Left ventricle myocardium inferior (tissue), 1 donor: ENCODE measurements around the gene CD151. TPM values are rescaled to one million over a fixed set of nuclear protein-coding genes. Genes with fewer than 3 reads are reported as not detected.

ENCODE experiments used
- DNase-seq: peaks from one replicate; pipeline ENCODE4 v3.0.0-alpha.2; 2020
- H3K27ac ChIP-seq: fragments of 200-600 bp; replicated peaks from 2 replicates; pipeline ENCODE4 v1.8.0; 2021
- H3K27me3 ChIP-seq: fragments of 200-600 bp; 2 replicates; pipeline ENCODE4 v1.8.0; 2021; ENCODE audit warnings: low read depth
- H3K36me3 ChIP-seq: fragments of 200-600 bp; 2 replicates; pipeline ENCODE4 v1.8.0; 2021
- H3K4me1 ChIP-seq: fragments of 200-600 bp; 2 replicates; pipeline ENCODE4 v1.8.0; 2021
- H3K4me3 ChIP-seq: fragments of 200-600 bp; 2 replicates; pipeline ENCODE4 v1.8.0; 2021; ENCODE audit warnings: mild to moderate bottlenecking, moderate library complexity
- H3K9me3 ChIP-seq: fragments of 200-600 bp; replicated peaks from 2 replicates; pipeline ENCODE4 v1.8.0; 2021
- CTCF ChIP-seq: fragments of 200-600 bp; IDR thresholded peaks from 2 replicates; pipeline ENCODE4 v1.8.0; 2021; ENCODE audit warnings: antibody characterized with exemption, mild to moderate bottlenecking, borderline replicate concordance
- intact Hi-C: fragments of 100-400 bp; cut with micrococcal nuclease; formaldehyde crosslinking; loops from one replicate; pipeline ENCODE4 v1.11.0; 2022
- total RNA-seq: library from RNA; stranded (reverse); fragmentation: NEBNext Ultra II Directional; extraction: Animal tissue kit (Norgen Biotek cat#: 25700); gene quantifications from one replicate; pipeline ENCODE4 v1.2.1, GENCODE V29; 2021
- donor health status: DM: no; HTN: yes; CAD: no; lungs with severe emphysema.

Gene CD151
- total RNA-seq, 1 donor from 2014 or later, result 408 TPM

DNA sequence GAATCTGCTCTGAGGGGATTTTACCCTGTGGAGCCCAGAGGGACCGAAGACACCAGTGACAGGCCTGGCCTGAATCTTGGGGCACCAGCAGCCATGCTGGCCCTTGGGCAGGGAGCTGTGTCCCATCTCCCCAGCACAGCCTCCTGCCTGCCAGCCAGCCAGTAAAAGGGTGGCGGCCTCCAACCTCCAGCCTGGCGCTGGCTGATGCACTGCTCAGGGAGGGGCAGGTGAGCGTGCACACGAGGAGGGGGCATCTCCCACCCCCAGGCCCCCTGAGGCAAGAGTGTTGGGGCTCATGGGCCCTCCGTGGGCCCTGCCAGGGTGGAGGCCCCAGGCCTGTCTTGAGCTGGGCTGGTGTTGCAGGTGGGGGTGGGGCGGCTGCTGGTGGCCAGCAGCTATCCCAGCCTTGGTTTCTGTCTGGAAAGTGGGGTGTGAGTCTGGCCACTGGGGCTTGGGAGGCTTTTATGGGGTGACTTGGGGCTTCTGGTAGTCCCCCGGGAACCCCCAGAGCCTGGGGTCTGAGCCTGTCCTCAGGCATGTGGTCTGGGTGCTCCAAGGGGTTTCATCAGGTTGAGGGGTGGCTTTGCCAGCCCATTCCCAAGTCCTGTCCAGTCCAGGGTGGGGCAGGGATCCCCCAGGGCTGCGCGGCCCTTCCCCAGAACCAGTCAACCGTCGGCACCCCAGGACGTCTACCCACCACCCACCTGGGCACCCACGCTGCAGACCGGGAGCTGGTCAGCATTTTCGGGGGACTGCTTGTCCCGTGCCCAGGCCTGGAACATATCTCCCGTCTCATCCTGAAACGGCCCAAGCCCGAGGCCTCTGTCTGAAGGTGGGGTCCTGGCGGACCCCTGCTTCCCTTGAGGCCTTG, 27.7 kb downstream of the CD151 start:
- H3K9me3 ChIP-seq, result no peaks in the 10 kb centered on the region
- H3K27ac ChIP-seq, result peak overlapping the region; percentile 50
- H3K36me3 ChIP-seq, result peaks cover 28% of the 10 kb centered on the region
- intact Hi-C loops, result no loop called here
- no peaks in the 10 kb centered on the region for H3K27me3 ChIP-seq
- H3K4me3 ChIP-seq, result peak overlapping the region; percentile 39
- TF ChIP-seq CTCF, result no peak
- peaks cover 51% of the 10 kb centered on the region for H3K4me1 ChIP-seq
- DNase-seq, result no peak

DNA sequence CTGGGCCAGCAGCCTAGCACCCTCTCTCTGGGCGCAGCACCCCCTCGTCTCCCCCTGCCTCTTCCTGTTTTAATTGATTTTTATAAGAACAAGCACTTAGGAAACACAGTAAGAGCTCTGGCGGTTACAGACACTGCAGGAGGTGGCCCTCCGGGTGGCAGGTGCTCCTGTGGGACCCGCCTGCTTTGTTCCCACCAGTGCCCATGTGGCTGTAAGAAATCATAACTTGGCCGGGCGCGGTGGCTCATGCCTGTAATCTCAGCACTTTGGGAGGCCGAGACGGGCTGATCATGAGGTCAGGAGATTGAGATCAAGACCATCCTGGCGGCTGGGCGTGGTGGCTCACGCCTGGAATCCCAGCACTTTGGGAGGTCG, 28.3 kb downstream of the CD151 start:
- no peak for DNase-seq
- Histone ChIP-seq H3K4me3 (no peak overlapping the region), H3K27me3 (no peaks in the 10 kb centered on the region), H3K4me1 (peaks cover 45% of the 10 kb centered on the region), H3K27ac (no peak overlapping the region), H3K36me3 (peaks cover 33% of the 10 kb centered on the region), H3K9me3 (no peaks in the 10 kb centered on the region)
- no peak for TF ChIP-seq CTCF
- intact Hi-C loops, result no loop called here

- TF ChIP-seq CTCF, result no peak
- H3K36me3 ChIP-seq, result peaks cover 44% of the 10 kb centered on the region
- no peaks in the 10 kb centered on the region for H3K27me3 ChIP-seq
- peak overlapping the region; percentile 5 for H3K27ac ChIP-seq
- peaks cover 34% of the 10 kb centered on the region for H3K4me1 ChIP-seq
- intact Hi-C loops, result no loop called here
- no peaks in the 10 kb centered on the region for H3K9me3 ChIP-seq
- DNase-seq, result peak; percentile 51
- no peak overlapping the region for H3K4me3 ChIP-seq
Measured at GRCh38 chr11:862081-862661, 29.4 kb downstream of the CD151 start.

- peaks cover 45% of the 10 kb centered on the region for H3K36me3 ChIP-seq
- no peak for DNase-seq
- peak overlapping the region; percentile 5 for H3K27ac ChIP-seq
- TF ChIP-seq CTCF, result no peak
- H3K9me3 ChIP-seq, result no peaks in the 10 kb centered on the region
- no peaks in the 10 kb centered on the region for H3K27me3 ChIP-seq
- intact Hi-C loops, result no loop called here
- peaks cover 29% of the 10 kb centered on the region for H3K4me1 ChIP-seq
- H3K4me3 ChIP-seq, result no peak overlapping the region
Measured at GRCh38 chr11:862696-863022, 29.9 kb downstream of the CD151 start.

GRCh38 chr11:863023-863909, 30.5 kb downstream of the CD151 start:
- H3K27ac ChIP-seq, result no peak overlapping the region
- TF ChIP-seq CTCF, result no peak
- H3K27me3 ChIP-seq, result no peaks in the 10 kb centered on the region
- H3K4me3 ChIP-seq, result no peak overlapping the region
- H3K36me3 ChIP-seq, result peaks cover 45% of the 10 kb centered on the region
- no peaks in the 10 kb centered on the region for H3K9me3 ChIP-seq
- intact Hi-C loops, result no loop called here
- no peak for DNase-seq
- peaks cover 27% of the 10 kb centered on the region for H3K4me1 ChIP-seq
